Activated T-cell treated with anti-CD3 and anti-CD28 coated beads for 4 hours (primary cell): Measurements from ENCODE around the gene UBR1.
"Not testable (repeated sequence)": the region's sequence is repeated elsewhere in the genome, so short reads cannot be mapped to it uniquely, and the experiment has no call there.

Source experiments
- DNase-seq: peaks from one replicate; pipeline ENCODE4 v3.0.0-alpha.2; 2020

The UBR1 gene

DNA sequence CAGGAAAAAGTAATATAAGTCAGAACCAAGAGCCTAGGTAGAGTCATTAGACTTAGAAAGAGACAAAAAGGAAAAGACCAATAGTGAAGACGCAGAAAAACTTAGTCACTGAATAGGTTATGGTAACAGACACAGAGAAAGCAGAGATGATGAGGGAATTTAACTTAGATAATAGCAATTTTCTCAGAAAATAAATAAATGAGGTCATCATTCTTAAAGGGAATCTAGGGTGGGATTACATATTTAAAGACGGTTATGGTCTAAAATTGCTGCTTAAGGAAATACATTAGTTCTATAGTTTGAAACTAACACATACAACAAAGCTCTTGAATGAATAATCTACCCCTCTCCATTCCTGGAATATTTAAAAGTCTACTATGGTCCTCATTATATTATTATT is 59.4 kb downstream of the UBR1 start:
- DNase-seq, result no peak

DNA sequence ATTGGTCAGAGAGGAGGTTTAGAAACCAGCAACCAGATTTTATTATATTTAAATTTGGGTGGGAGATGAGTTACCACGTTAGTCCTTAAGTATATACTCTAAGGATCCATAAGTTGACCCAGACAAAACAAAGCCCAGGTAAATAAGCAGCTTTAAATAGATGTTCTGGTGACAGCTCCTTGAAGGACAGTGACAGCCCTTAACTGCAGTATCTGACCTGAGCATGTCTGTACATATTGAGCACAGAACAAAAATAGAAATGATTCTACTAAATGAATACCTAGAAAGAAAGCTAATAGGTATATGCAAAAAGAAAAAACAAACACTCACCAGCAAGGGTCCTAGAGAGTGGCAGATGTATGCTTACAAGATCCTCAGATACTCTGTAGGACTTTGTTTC is 63.0 kb downstream of the UBR1 start:
- no peak for DNase-seq

DNA sequence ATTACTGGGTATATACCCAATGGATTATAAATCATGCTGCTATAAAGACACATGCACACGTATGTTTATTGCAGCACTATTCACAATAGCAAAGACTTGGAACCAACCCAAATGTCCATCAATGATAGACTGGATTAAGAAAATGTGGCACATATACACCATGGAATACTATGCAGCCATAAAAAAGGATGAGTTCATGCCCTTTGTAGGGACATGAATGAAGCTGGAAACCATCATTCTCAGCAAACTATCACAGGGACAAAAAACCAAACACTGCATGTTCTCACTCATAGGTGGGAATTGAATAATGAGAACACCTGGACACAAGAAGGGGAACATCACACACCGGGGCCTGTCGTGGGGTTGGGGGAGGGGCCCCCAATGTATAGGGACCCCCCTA is 64.8 kb downstream of the UBR1 start:
- not testable (repeated sequence) for DNase-seq

DNA sequence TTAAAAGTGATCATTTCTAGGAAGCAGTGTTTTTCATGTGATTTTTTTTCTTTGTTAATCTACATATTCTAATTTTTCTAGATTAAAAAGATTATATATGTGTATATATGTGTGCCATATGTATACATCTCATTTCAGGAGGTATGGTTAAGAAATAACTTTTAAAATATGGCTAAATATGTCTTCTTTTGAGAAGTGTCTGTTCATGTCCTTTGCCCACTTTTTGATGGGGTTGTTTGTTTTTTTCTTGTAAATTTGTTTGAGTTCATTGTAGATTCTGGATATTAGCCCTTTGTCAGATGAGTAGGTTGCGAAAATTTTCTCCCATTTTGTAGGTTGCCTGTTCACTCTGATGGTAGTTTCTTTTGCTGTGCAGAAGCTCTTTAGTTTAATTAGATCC is 70.6 kb downstream of the UBR1 start:
- DNase-seq, result not testable (repeated sequence)

DNA sequence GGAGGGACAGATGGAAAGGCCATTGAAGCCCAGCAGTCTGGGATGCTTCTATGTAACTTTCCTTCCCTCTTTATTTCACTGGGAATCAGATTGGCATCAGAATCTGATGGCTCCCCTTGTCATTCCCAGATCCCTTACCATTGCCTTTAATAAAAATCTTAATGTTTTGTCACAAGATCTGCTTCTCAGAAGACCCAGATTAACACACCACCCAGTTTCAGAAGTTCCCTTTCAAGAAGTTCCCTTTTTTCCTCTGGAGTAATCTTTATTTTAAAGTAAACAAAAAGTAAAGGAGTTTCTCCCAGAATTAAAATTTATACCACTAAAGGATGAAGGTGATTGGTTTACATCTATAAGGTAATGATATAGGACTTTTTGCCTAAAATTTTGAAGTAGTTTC is 76.4 kb downstream of the UBR1 start:
- no peak for DNase-seq

DNA sequence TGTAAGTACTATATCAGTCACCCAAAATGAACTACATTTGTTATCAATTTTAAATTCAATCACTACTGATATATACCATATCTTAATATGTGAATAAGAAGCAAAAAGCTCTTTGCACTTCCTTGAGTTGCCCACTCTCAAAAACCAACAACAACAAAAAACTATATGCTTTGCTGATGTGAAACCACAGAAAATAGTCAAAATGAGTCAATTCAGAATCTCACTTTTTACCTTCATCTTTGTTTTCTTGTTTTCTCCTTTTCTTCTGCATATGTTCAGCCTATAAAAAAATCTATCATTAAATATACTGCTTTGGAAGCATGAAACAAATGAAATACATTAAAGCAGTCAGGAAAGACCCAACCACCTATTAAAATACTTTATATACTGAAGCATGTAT is 80.7 kb downstream of the UBR1 start:
- DNase-seq, result no peak

DNA sequence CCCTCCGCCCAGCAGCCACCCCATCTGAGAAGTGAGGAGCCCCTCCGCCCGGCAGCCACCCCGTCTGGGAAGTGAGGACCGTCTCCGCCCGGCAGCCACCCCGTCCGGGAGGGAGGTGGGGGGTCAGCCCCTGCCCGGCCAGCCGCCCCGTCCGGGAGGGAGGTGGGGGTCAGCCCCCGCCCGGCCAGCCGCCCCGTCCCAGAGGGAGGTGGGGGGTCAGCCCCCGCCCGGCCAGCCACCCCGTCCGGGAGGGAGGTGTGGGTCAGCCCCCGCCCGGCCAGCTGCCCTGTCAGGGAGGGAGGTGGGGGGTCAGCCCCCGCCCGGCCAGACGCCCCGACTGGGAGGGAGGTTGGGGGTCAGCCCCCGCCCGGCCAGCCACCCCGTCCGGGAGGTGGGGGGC is 91.2 kb downstream of the UBR1 start:
- not testable (repeated sequence) for DNase-seq

DNA sequence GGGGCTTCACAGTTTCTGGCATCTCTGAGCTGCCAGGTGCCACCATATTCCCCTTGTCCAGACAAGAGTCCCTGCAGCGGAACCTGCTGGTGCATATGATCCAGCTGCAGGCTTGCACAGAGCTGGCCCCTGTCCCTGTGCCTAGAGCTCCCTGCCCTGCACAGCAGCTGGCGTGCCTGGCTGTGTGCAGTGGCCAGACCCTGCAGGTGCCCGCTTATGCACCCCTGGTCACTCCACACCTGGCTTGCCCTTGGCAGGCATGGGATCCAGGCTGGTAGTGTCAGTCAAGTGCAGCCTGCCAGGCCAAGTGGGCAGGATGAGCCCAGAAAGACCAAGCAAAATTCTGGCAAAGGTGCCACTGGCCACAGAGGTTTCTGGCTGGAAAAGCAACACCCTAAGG is 96.6 kb downstream of the UBR1 start:
- no peak for DNase-seq

DNA sequence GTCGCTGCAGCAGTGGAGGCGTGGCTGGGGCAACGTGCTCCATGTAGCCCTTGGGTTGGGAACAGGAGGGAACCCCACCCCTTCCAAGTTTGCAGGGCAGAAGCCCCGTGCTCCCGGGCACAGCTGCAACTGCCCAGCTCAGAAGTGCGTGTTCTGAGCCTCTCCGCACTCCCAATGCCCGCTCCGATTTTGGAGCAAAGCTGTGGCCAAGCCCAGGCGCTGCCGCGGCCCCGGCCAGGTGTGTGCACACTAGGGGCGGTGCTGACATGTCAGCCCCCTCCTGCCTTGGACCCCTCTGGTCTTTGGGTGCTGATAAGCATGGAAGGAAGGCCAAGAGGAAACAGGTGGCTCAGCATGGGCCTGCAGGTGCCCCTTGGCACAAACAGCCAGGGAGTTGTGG is 97.7 kb downstream of the UBR1 start:
- no peak for DNase-seq

DNA sequence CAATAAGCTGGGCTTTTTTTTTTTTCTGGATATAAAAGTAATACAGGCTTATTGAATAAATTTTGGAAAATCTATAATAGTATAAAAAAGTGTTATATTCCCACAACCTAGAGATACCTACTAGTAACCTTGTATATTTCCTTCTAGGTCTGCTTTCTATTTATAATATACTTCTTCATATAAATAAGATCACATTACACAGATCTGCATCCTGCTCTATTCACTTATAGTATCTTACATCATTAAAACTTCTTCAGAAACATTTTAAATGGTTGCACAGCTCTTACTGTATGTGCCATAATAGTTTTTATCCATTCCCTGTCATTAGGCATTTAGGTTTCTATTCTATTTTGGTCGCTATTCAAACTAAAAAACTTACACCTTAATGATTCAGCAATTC is 98.3 kb downstream of the UBR1 start:
- DNase-seq, result no peak

DNA sequence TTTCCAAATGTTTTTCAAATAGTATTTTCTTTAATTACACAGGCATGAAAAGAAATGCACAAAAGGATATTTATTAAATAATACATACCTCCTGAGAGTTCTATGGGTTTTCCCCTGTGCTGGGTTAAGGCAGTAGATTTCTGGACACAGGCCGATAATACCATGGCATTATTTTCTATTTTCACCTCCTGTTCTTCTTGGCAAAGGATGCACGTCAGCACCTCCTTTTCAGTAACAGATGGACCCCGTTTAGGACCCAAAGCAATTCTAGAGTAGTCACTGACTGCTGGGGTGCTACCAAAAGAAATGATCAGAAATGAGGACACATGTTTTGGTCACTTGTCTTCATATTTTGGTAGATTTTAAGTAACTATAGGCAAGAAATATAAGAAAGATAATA is 98.8 kb downstream of the UBR1 start:
- no peak for DNase-seq

DNA sequence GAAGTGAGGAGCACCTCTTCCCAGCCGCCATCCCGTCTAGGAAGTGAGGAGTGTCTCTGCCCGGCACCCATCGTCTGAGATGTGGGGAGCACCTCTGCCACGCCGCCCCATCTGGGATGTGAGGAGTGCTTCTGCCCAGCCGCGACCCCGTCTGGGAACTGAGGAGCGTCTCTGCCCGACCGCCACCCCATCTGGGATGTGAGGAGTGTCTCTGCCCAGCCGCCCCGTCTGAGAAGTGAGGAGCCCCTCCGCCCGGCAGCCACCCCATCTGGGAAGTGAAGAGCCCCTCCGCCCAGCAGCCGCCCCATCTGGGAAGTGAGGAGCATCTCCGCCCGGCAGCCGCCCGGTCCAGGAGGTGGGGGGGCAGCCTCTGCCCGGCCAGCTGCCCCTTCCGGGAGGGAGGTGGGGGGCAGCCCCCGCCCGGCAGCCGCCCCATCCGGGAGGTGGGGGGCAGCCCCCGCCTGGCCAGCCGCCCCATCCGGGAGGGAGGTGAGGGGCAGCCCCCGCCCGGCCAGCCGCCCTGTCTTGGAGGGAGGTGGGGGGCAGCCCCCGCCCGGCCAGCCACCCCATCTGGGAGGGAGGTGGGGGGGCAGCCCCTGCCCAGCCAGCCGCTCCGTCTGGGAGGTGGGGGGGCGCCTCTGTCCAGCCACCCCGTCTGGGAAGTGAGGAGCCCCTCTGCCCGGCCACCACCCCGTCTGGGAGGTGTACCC is 100.8 kb downstream of the UBR1 start:
- not testable (repeated sequence) for DNase-seq

DNA sequence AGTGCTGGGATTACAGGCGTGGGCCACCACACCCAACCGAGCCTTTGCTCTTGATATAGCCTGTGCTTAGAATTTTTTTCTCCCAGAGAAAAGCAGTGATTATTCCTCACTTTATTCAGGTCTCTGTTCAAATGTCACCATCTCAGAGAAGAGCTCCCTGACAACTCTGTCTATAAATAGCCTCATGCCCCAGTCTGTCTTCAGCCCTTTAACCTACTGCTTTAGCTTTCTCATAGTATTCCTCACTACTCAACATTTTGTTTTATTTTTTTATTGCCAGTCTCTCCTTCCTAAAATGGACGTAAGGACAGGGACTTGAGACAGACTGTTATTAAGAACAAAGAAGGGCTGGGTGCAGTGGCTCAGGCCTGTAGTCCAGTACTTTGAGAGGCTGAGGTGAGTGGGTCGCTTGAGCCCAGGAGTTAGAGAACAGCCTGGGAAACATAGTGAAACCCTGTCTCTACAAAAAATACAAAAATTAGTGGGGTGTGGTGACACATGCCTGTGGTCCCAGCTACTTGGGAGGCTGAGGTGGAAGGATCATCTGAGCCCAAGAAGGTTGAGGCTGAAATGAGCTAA is 106.5 kb downstream of the UBR1 start:
- no peak for DNase-seq

DNA sequence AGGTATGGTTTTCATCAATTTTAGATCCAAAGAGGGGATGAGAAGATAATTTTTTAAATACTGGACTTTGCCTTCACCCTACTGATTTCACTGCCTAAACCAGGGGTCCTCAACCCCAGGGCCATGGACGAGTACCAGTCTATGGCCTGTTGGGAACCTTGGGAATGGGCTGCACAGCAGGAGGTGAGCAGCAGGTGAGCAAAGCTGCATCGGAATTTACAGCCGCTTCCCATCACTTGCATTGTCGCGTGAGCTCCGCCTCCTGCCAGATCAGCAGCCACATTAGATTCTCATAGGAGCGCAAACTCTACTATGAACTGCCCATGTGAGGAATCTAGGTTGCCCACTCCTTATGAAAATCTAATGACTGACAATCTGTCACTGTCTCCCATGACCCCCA is 109.0 kb downstream of the UBR1 start:
- no peak for DNase-seq

DNA sequence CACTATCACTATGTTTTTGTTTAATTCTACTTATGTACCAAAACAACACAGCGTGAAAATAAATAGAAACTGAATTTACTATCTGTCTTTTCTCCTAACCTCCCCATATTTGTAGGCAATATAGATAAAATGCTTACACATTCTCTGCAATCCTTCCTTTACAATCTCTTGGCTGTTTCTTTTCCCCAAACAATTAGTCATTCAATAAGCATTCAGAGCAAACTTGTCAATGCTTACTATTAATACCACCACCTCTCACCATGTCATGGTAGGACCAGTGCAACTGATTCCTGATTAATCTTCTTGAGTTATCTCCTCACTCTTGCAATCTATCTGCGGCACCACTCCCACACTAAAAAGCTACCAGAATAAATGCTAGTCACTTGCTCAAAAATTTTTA is 111.3 kb downstream of the UBR1 start:
- no peak for DNase-seq

DNA sequence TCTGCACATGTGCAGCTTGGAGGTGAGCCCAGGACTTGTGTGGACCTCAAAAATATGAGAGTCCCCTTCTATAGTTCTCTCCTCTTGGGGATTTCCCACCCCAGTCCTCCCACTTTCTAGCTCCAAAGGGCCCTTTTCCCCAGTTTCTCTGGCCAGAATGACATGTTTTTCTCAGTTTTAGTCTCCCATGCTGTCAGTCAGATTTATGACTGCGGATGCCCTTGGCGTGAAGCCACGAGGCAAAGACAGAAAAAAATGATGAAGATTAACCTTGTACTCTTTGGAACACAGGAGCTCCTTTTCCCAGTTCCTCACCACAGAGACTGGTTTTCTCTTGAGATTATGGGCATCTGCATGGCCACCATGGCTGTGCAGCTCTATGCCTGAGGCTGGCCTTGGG is 113.2 kb downstream of the UBR1 start:
- no peak for DNase-seq

DNA sequence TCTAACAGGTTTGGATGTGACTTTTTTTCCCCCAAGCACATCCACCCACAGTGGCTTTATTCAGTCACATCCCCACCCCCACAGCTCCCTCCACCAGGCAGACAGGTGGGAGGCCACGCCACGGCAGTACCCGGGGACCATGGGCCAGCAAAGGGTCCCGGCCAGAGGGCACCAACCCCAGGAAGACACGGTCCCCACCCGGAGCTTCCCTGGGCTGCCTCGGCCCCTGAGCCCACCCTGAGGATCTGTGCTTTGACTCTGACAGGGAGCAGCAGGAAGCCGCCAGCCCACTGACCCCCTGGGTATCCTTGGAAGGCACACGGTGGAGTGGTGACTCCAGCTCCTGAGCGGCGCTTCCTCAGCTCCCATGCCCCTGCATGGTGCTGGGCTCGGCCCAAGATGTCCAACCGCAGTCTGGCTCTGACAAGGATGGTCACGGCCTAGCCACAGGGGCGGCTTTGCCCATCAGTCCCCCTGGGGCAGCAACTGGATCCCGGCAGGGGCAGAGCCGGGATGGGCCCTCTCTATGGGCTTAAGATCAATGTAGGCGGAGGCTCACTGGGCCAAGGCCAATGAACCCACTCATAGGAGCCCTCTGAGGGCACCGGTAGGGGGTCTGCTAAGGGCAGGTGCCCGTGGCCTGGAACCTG is 119.0 kb downstream of the UBR1 start:
- DNase-seq, result no peak

DNA sequence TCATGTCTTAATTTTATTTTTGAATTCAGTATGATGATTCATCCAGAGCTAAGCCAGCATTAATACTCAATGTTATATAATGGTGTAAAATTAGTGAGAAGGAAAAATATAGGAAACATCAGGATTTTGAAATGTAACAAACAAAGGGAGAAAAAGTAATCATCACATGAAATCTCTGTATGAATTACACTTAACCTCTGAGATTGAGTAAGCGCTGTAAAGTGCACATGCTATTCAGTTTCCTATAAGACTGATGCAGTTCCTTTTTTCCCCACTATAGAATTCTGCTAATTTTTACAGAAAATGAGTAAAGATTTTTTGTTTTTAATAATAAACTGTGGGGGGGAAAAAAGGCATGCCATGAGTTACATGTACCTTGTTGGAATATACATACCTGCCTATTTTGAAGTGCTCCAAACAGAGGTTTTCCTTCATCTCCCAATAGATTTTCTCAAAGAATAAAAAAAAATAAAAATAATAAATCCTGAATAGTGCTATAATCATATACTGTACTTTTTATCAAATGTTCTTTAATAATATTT is 121.3 kb downstream of the UBR1 start:
- DNase-seq, result no peak

DNA sequence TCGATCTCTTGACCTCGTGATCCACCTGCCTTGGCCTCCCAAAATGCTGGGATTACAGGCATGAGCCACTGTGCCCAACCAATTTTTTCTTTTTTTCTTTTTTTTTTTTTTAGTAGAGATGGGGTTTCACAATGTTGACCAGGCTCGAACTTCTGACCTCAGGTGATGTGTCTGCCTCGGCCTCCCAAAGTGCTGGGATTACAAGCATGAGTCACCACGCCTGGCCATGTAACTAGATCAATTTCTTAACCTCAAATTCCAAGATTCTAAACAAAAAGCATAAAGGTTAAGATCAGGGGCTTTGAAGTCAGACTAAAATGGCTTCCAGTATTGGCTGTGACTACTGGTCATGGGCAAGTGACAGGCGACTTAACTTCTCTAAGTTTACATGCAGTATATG is 126.7 kb downstream of the UBR1 start:
- not testable (repeated sequence) for DNase-seq

DNA sequence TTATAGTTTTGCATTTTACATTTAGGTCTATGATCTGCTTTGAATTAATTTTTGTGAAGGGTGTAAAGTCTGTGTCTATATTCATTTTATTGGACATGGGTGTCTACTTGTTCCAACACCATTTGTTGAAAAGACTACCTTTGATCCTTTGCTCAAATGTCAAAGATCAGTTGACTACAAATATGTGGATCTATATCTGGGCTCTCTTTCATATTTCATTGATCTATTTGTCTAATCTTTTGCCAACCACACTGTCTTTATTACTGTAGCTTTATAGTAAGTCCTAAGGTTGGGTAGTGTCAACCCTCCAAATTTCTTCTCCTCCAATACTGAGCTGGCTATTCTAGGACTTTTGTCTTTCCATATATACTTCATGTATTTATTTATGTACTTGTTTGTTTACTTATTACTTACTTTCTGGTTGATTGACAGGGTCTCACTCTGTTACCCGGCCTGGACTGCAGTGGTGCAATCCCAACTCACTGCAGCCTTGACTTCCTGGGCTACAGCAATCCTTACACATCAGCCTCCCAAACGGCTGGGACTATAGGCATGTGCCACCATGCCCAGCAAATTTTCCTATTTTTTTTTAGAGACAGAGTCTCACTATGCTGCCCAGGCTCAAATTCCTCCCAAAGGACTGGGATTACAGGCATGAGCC is 131.5 kb downstream of the UBR1 start:
- no peak for DNase-seq

DNA sequence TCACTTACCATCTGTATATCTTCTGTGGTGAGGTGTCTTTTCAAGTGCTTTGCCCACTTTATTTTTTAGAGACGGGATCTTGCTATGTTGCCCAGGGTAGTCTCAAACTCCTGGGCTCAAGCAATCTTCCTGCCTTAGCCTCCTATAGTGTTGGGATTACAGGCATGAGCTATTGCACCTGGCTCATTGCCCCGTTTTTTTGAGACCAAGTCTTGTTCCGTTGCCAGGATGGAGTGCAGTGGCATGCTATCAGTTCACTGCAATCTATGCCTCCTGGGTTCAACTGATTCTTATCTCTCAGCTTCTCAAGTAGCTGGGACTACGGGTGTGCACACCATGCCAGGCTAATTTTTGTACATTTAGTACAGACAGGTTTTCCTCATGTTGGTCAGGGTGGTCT is 132.7 kb downstream of the UBR1 start:
- no peak for DNase-seq

DNA sequence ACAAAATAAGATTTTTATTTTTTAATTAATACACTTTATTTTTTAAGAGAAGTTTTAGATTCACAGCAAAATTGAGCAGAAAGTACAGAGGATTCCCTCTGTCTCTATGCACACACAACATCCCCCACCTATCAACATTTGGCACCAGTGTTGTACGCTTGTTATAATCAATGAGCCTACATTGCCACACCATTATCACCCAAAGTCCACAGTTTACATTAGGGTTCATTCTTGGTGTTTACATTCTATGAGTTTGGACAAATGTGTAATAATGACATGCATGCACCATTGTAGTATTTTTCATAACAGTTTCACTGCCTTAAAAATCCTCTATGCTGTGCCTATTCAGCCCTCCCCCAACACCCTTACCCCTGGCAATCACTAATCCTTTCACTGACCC is 134.0 kb downstream of the UBR1 start:
- no peak for DNase-seq

DNA sequence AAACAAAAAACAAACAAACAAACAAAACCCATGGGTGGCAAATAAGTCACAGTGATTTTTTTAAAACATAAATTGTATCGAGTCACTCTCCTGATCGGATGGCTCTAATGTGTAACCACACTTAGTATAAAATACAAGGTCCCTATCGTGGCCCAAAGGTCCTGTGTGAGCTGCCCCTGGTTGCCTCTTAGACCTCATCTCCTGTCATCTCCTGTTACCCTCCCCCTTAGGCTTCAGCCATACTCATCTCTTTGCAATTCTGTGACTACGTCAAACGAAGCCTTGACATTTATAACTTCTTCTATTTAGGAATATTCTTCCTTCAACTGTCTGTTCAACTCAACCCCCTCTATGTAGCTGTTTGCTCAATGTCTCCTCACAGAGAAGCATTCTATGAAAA is 141.4 kb downstream of the UBR1 start:
- DNase-seq, result no peak

DNA sequence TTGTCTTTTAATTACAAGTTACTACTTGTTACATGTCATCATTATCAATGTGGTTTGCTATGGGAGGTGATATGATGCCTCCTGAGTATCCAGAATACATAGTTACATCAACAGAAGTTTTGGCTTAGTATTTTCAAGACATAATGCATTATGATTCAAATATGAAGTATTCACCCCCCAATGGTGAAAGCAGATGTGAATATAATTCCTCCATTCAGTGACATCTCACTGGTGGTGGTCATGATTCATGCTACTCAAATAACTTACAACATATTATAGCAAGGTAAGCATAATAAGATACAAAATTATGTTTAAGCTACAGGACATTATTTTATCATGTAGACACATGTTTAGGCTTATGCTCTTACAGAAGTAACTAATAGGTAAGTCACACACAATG is 150.3 kb downstream of the UBR1 start:
- no peak for DNase-seq
